Liver (tissue), 9 donors: ENCODE measurements around the gene ANKDD1A. TPM values are rescaled to one million over a fixed set of nuclear protein-coding genes. Genes with fewer than 3 reads are reported as not detected.

Experiments used
- DNase-seq: peaks from one replicate; pipeline ENCODE4 v3.0.0-alpha.2; 2017; ENCODE audit warnings: low spot score
- H3K27ac ChIP-seq, 2 donors: one replicate each; pipeline ENCODE4 v1.7.0; 2013; ENCODE audit warnings: inconsistent platforms in 2 of 2, low read length in 2 of 2, control low read depth in 1 of 2, low read depth in 1 of 2, mild to moderate bottlenecking in 1 of 2
- H3K27me3 ChIP-seq, 4 donors: one replicate each; pipeline versions ENCODE4 v1.6.1 to v1.7.0; 2013; ENCODE audit warnings: low read length in 3 of 4, inconsistent platforms in 1 of 4, mild to moderate bottlenecking in 1 of 4, moderate library complexity in 1 of 4; ENCODE audit not compliant: control insufficient read depth in 4 of 4, insufficient read depth in 4 of 4
- H3K36me3 ChIP-seq, 4 donors: one replicate each; pipeline versions ENCODE4 v1.6.1 to v1.7.0; 2013; ENCODE audit warnings: low read length in 3 of 4, mild to moderate bottlenecking in 3 of 4, low read depth in 1 of 4, moderate library complexity in 1 of 4; ENCODE audit not compliant: control insufficient read depth in 4 of 4, insufficient read depth in 3 of 4
- H3K4me1 ChIP-seq, 4 donors: one replicate each; pipeline versions ENCODE4 v1.6.1 to v1.7.0; 2013; ENCODE audit warnings: low read length in 3 of 4, mild to moderate bottlenecking in 3 of 4, moderate library complexity in 1 of 4; ENCODE audit not compliant: control insufficient read depth in 4 of 4, insufficient read depth in 4 of 4
- H3K4me3 ChIP-seq, 3 donors: one replicate each; pipeline versions ENCODE4 v1.6.1 to v1.7.0; 2013; ENCODE audit warnings: low read length in 3 of 3, control low read depth in 1 of 3, low read depth in 1 of 3, mild to moderate bottlenecking in 1 of 3
- H3K9ac ChIP-seq, 2 donors: one replicate each; pipeline ENCODE4 v1.7.0; 2013; ENCODE audit warnings: low read length in 2 of 2, mild to moderate bottlenecking in 2 of 2, moderate library complexity in 2 of 2, control low read depth in 1 of 2, low read depth in 1 of 2
- H3K9me3 ChIP-seq, 4 donors: one replicate each; pipeline versions ENCODE4 v1.6.1 to v1.7.0; 2013; ENCODE audit warnings: low read length in 3 of 4; ENCODE audit not compliant: control insufficient read depth in 4 of 4
- ATF3 ChIP-seq: IDR thresholded peaks from 2 replicates; pipeline ENCODE4 v1.6.1; 2016; ENCODE audit warnings: antibody characterized with exemption
- EGR1 ChIP-seq, 2 donors: IDR thresholded peaks; 2 replicates each; pipeline ENCODE4 v1.6.1; 2016 to 2018; ENCODE audit warnings: antibody characterized with exemption in 2 of 2, low read depth in 2 of 2
- FOXA1 ChIP-seq: IDR thresholded peaks from 2 replicates; pipeline ENCODE4 v1.6.1; 2016; ENCODE audit warnings: antibody characterized with exemption
- FOXA2 ChIP-seq: IDR thresholded peaks from 2 replicates; pipeline ENCODE4 v1.6.1; 2016; ENCODE audit warnings: antibody characterized with exemption
- GABPA ChIP-seq, 2 donors: IDR thresholded peaks in 1 of 2; conservative IDR thresholded peaks in 1 of 2; 2 replicates each; pipeline ENCODE4 v1.6.1; 2016; ENCODE audit warnings: antibody characterized with exemption in 2 of 2, mild to moderate bottlenecking in 1 of 2, moderate library complexity in 1 of 2
- HNF4A ChIP-seq, 2 donors: conservative IDR thresholded peaks; 2 replicates each; pipeline ENCODE4 v1.6.1; 2016; ENCODE audit warnings: antibody characterized with exemption in 2 of 2, mild to moderate bottlenecking in 2 of 2
- HNF4G ChIP-seq: IDR thresholded peaks from 2 replicates; pipeline ENCODE4 v1.6.1; 2016; ENCODE audit warnings: antibody characterized with exemption
- REST ChIP-seq: IDR thresholded peaks from 2 replicates; pipeline ENCODE4 v1.6.1; 2016; ENCODE audit warnings: antibody characterized with exemption, mild to moderate bottlenecking
- RXRA ChIP-seq, 2 donors: IDR thresholded peaks; 2 replicates each; pipeline ENCODE4 v1.6.1; 2017 to 2018; ENCODE audit warnings: antibody characterized with exemption in 2 of 2, mild to moderate bottlenecking in 1 of 2
- SP1 ChIP-seq: IDR thresholded peaks from 2 replicates; pipeline ENCODE4 v1.6.1; 2018; ENCODE audit warnings: antibody characterized with exemption, mild to moderate bottlenecking
- TAF1 ChIP-seq: conservative IDR thresholded peaks from 2 replicates; pipeline ENCODE4 v1.6.1; 2016; ENCODE audit warnings: antibody characterized with exemption, mild to moderate bottlenecking
- YY1 ChIP-seq: IDR thresholded peaks from 2 replicates; pipeline ENCODE4 v1.6.1; 2016; ENCODE audit warnings: antibody characterized with exemption, mild to moderate bottlenecking
- ZBTB33 ChIP-seq: IDR thresholded peaks from 2 replicates; pipeline ENCODE4 v1.6.1; 2016; ENCODE audit warnings: antibody characterized with exemption
- WGBS: extraction: QIAGEN DNeasy Blood & Tissue Kit; methylation state at CpG from one replicate; pipeline ENCODE4 v1.1.7; 2013; 5-methylcytosine and 5-hydroxymethylcytosine counted together
- polyA plus RNA-seq, 2 donors: library from polyadenylated mRNA; stranded (reverse) in 1 of 2; unstranded in 1 of 2; fragments of 200-250 nt in 1 of 2; fragments of >200 nt in 1 of 2; fragmentation: Nextera tagmentation in 1 of 2; extraction: Ambion mirVana in 1 of 2; gene quantifications; one replicate each; pipeline versions ENCODE4 v1.2.1 to v1.2.3, GENCODE V29; 2013 to 2015
- total RNA-seq, 2 donors: library from RNA; depleted of rRNA; stranded (reverse); fragments of >200 nt; gene quantifications; one replicate each; pipeline ENCODE4 v1.2.3, GENCODE V29; 2014
- TF ChIP-seq, protein P1 (sequence below): IDR thresholded peaks from 2 replicates; pipeline ENCODE4 v1.6.1; 2016; ENCODE audit warnings: antibody characterized with exemption
- donor health status: healthy.
- donor health status: healthy.
- donor health status: healthy.
- donor health status: healthy.
- donor health status: healthy.

Gene ANKDD1A
- total and polyA plus RNA-seq, 4 donors = 0.32 to 1.0 (median 0.59) TPM

GRCh38 chr15:64923546-64923945 lies 11.8 kb downstream of the ANKDD1A start:
- no peak overlapping the region for H3K4me3 ChIP-seq
- H3K9ac ChIP-seq = no peak overlapping the region
- H3K9me3 ChIP-seq = no peaks in the 10 kb centered on the region
- no peaks in the 10 kb centered on the region for H3K27me3 ChIP-seq
- no peak for TF ChIP-seq YY1
- no peak for TF ChIP-seq SP1
- no peak for TF ChIP-seq REST
- TF ChIP-seq RXRA (IDR thresholded peaks at IDR 0.05) = no peak
- no peak for TF ChIP-seq ZBTB33
- TF ChIP-seq FOXA1 = no peak
- no peak overlapping the region for H3K27ac ChIP-seq
- H3K4me1 ChIP-seq = peaks cover 0 to 2% (median 0%) of the 10 kb centered on the region in 4 donors
- no peak for DNase-seq
- no peaks in the 10 kb centered on the region for H3K36me3 ChIP-seq
- WGBS = 94% methylated on average over 2 of the region's 2 CpGs

GRCh38 chr15:64925335-64926330 lies 13.9 kb downstream of the ANKDD1A start:
- no peak overlapping the region for H3K9ac ChIP-seq
- H3K4me3 ChIP-seq = no peak overlapping the region
- H3K27ac ChIP-seq = no peak overlapping the region
- DNase-seq = no peak
- 91% methylated on average over 13 of the region's 13 CpGs for WGBS
- TF ChIP-seq HNF4G (no peak), EGR1 (IDR thresholded peaks at IDR 0.05; ENCODE audit: low read depth in 2 of 2) (no peak), FOXA1 (no peak), ATF3 (no peak), ZBTB33 (no peak), FOXA2 (no peak), TAF1 (no peak), SP1 (no peak), HNF4A (conservative IDR thresholded peaks at IDR 0.05) (no peak), GABPA (IDR thresholded peaks at IDR 0.05 in 1 of 2, conservative IDR thresholded peaks at IDR 0.05 in 1 of 2) (no peak)
- TF ChIP-seq, protein P1, sequence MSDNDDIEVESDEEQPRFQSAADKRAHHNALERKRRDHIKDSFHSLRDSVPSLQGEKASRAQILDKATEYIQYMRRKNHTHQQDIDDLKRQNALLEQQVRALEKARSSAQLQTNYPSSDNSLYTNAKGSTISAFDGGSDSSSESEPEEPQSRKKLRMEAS = no peak
- H3K36me3 ChIP-seq = no peaks in the 10 kb centered on the region
- no peaks in the 10 kb centered on the region for H3K27me3 ChIP-seq
- peaks cover 0 to 2% (median 0%) of the 10 kb centered on the region in 4 donors for H3K4me1 ChIP-seq
- no peaks in the 10 kb centered on the region for H3K9me3 ChIP-seq
